Kidney (tissue), 14 donors: ENCODE measurements around the gene CHST5. TPM values are rescaled to one million over a fixed set of nuclear protein-coding genes. Genes with fewer than 3 reads are reported as not detected.
A peak's percentile ranks its signal among the peaks of the same experiment; 100 is the strongest.
"Not testable (repeated sequence)": the region's sequence is repeated elsewhere in the genome, so short reads cannot be mapped to it uniquely, and the experiment has no call there.

Experiments
- DNase-seq, 5 donors: peaks; one replicate each; pipeline ENCODE4 v3.0.0-alpha.2; 2013 to 2020
- FAIRE-seq: peaks from 2 replicates; lab custom pipeline; 2012; peaks lifted over from hg19 to GRCh38; lab: Jason Lieb, UNC
- H3K27ac ChIP-seq, 2 donors: one replicate each; pipeline ENCODE4 v1.7.0; 2013; ENCODE audit warnings: low read depth in 2 of 2, low read length in 2 of 2, inconsistent platforms in 1 of 2
- H3K27me3 ChIP-seq: one replicate; pipeline ENCODE4 v1.7.1; 2013; ENCODE audit warnings: low read length, inconsistent platforms; ENCODE audit not compliant: control insufficient read depth, insufficient read depth
- H3K36me3 ChIP-seq, 3 donors: one replicate each; pipeline versions ENCODE4 v1.7.0 to v1.7.1; 2013; ENCODE audit warnings: low read length in 3 of 3, control low read depth in 1 of 3, inconsistent platforms in 1 of 3; ENCODE audit not compliant: insufficient read depth in 3 of 3, control insufficient read depth in 2 of 3
- H3K4me1 ChIP-seq, 3 donors: one replicate each; pipeline versions ENCODE4 v1.7.0 to v1.7.1; 2013; ENCODE audit warnings: low read length in 3 of 3, inconsistent platforms in 1 of 3, low read depth in 1 of 3; ENCODE audit not compliant: control insufficient read depth in 2 of 3, insufficient read depth in 2 of 3
- H3K4me3 ChIP-seq, 3 donors: one replicate each; pipeline versions ENCODE4 v1.7.0 to v1.8.1; 2013; ENCODE audit warnings: low read length in 3 of 3, control low read depth in 1 of 3, inconsistent platforms in 1 of 3
- H3K9ac ChIP-seq, 3 donors: one replicate each; pipeline versions ENCODE4 v1.7.0 to v1.7.1; 2013; ENCODE audit warnings: low read length in 3 of 3, control low read depth in 1 of 3, inconsistent platforms in 1 of 3
- H3K9me3 ChIP-seq, 3 donors: one replicate each; pipeline versions ENCODE4 v1.7.0 to v1.7.1; 2013; ENCODE audit warnings: low read length in 3 of 3, control low read depth in 1 of 3, inconsistent platforms in 1 of 3; ENCODE audit not compliant: control insufficient read depth in 2 of 3, insufficient read depth in 1 of 3
- CTCF ChIP-seq: IDR thresholded peaks from 3 replicates; pipeline ENCODE4 v1.5.1; 2012; ENCODE audit warnings: mild to moderate bottlenecking, moderate library complexity, borderline replicate concordance; ENCODE audit not compliant: insufficient read depth; ENCODE audit errors: extremely low read depth
- intact Hi-C: fragments of 100-400 bp; cut with DNase I; formaldehyde crosslinking; loops from one replicate; pipeline ENCODE4 v1.11.1; 2022
- polyA plus RNA-seq: library from polyadenylated mRNA; stranded (reverse); fragments of 350-450 nt; fragmentation: Illumina TruSeq; extraction: RNeasy Lipid Tissue Mini Kit (QIAGEN cat#74804); gene quantifications from one replicate; pipeline ENCODE4 v1.2.3, GENCODE V29; 2014; ENCODE audit warnings: low read depth, low replicate concordance; ENCODE audit not compliant: insufficient read depth
- total RNA-seq: library from RNA; stranded (reverse); fragmentation: NEBNext Ultra II Directional; extraction: Animal tissue kit (Norgen Biotek cat#: 25700); gene quantifications from one replicate; pipeline ENCODE4 v1.2.1, GENCODE V29; 2021
- donor health status: control.
- donor health status: control.
- donor health status: control.
- donor health status: control.
- donor health status: control.
- donor health status: DM: yes; HTN: yes; CAD: no.
- donor health status: Normal renal cell carcinoma (clear cell type).

Gene CHST5
- total and polyA plus RNA-seq, 2 donors from 2014 or later, result 0.13 to 0.28 TPM

GRCh38 chr16:75552951-75553350 is 17.0 kb upstream of the CHST5 start:
- FAIRE-seq (no peak), DNase-seq (no peak)
- H3K4me3 ChIP-seq, result no peak overlapping the region
- H3K9ac ChIP-seq, result no peak overlapping the region
- no peaks in the 10 kb centered on the region for H3K9me3 ChIP-seq
- intact Hi-C loops, result no loop called here
- peaks cover 0 to 4% (median 0%) of the 10 kb centered on the region in 3 donors for H3K4me1 ChIP-seq
- TF ChIP-seq CTCF, result no peak
- H3K36me3 ChIP-seq, result no peaks in the 10 kb centered on the region
- H3K27me3 ChIP-seq, result no peaks in the 10 kb centered on the region
- no peak overlapping the region for H3K27ac ChIP-seq

- FAIRE-seq (no peak), DNase-seq (peak in 1 of 5 donors; percentile 32)
- no peaks in the 10 kb centered on the region for H3K27me3 ChIP-seq
- peak; percentile 35 for TF ChIP-seq CTCF
- H3K4me3 ChIP-seq, result peak overlapping the region in 1 of 3 donors; percentile 1
- no peaks in the 10 kb centered on the region for H3K4me1 ChIP-seq
- H3K9ac ChIP-seq, result no peak overlapping the region
- H3K36me3 ChIP-seq, result no peaks in the 10 kb centered on the region
- H3K9me3 ChIP-seq, result no peaks in the 10 kb centered on the region
- no peak overlapping the region for H3K27ac ChIP-seq
- intact Hi-C loops, result no loop called here
Measured at GRCh38 chr16:75550211-75550662, 14.3 kb upstream of the CHST5 start.

- H3K36me3 ChIP-seq, H3K4me1 ChIP-seq, H3K27ac ChIP-seq, H3K27me3 ChIP-seq, H3K4me3 ChIP-seq, FAIRE-seq, H3K9ac ChIP-seq, DNase-seq, H3K9me3 ChIP-seq, intact Hi-C loops: not testable (repeated sequence)
Measured at GRCh38 chr16:75548456-75548855, 12.5 kb upstream of the CHST5 start.

DNA sequence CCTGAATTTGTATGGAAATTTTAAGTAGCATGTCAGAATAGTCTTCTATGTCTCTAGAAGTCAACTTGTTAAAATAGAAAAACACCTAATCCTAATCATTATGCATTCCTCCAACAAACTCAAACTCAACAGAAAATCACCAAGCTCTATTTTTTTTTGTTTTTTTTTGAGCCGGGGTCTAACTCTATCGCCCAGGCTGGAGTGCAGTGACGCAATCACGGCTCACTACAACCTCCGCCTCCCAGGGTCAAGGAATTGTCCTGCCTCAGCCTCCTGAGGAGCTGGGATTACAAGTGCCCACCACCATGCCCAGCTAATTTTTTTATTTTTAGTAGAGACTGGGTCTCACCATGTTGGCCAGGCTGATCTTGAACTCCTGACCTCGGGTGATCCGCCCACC is 10.4 kb upstream of the CHST5 start:
- TF ChIP-seq CTCF, result no peak
- no peak for FAIRE-seq
- intact Hi-C loops, result no loop called here

GRCh38 chr16:75545879-75546278 is 10.0 kb upstream of the CHST5 start:
- FAIRE-seq, intact Hi-C loops, H3K36me3 ChIP-seq, DNase-seq, H3K27ac ChIP-seq, H3K9me3 ChIP-seq, H3K4me3 ChIP-seq, H3K27me3 ChIP-seq, H3K9ac ChIP-seq, H3K4me1 ChIP-seq: not testable (repeated sequence)

More for the DNA sequence above, 10.4 kb upstream of the CHST5 start:
- Histone ChIP-seq H3K4me1 (no peaks in the 10 kb centered on the region), H3K27ac (no peak overlapping the region), H3K27me3 (no peaks in the 10 kb centered on the region), H3K9me3 (no peaks in the 10 kb centered on the region), H3K9ac (no peak overlapping the region), H3K4me3 (no peak overlapping the region), H3K36me3 (no peaks in the 10 kb centered on the region)
- DNase-seq, result no peak

- H3K27me3 ChIP-seq, H3K27ac ChIP-seq, H3K9me3 ChIP-seq, intact Hi-C loops, FAIRE-seq, H3K4me3 ChIP-seq, H3K9ac ChIP-seq, DNase-seq, H3K4me1 ChIP-seq, H3K36me3 ChIP-seq: not testable (repeated sequence)
Measured at GRCh38 chr16:75542462-75542861, 6.6 kb upstream of the CHST5 start.
